Lower leg skin (tissue), 3 donors: ENCODE measurements around the gene MRS2.

Experiments used
- CTCF ChIP-seq, 3 donors: fragments of 450-650 bp; IDR thresholded peaks; one replicate each; pipeline ENCODE4 v1.5.1; 2016; ENCODE audit warnings: antibody characterized with exemption in 3 of 3, mild to moderate bottlenecking in 3 of 3, moderate library complexity in 2 of 3
- POLR2A ChIP-seq, 2 donors: fragments of 450-650 bp; IDR thresholded peaks; one replicate each; pipeline ENCODE4 v1.6.1; 2016 to 2017; ENCODE audit warnings: antibody characterized with exemption in 2 of 2, mild to moderate bottlenecking in 1 of 2, moderate library complexity in 1 of 2

- no peak for TF ChIP-seq CTCF (IDR thresholded peaks at IDR 0.05)
- TF ChIP-seq POLR2A (IDR thresholded peaks at IDR 0.05) = no peak
Observed at GRCh38 chr6:24419526-24419925, 16.8 kb downstream of the MRS2 start.
